T1000 (cell line): ENCODE measurements around the gene ANKRD53.

Experiments used
- DNase-seq: peaks from one replicate; lab custom pipeline; 2025; ENCODE audit warnings: mixed read lengths; lab: John Stamatoyannopoulos, UW

The ANKRD53 gene

DNA sequence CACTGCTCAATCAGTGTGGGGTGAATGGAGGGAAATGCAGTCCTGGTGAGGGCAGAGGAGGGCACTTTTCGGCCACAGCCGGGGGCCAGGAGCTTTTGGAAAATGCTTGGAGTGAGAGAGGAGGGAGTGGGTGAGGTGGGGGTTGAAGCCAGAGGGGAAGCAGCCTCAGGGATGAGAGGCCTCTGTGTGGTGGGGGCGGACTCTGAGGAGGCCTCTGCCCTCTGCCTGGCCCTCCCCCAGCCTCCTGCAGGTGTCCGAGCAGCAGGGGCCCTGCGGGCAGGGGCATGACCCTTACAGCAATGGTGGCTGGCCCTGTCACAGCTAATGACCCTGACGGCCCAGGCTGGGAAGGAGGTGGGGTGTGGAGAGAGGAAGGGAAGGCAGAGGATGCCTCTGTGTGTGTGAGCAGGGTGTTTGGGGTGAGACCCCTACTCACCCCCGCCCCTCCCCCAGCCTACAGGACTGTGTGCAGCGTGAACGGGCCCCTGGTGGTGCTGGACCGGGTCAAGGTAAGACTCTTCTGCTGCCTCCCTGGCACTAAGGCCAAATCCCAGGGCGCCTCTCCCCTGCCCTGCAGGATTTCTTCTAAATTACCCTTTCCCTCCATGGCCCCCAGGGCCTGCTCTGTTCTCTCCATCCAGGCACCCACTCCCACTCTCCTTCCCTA lies 35.1 kb upstream of the ANKRD53 start:
- no peak for DNase-seq

DNA sequence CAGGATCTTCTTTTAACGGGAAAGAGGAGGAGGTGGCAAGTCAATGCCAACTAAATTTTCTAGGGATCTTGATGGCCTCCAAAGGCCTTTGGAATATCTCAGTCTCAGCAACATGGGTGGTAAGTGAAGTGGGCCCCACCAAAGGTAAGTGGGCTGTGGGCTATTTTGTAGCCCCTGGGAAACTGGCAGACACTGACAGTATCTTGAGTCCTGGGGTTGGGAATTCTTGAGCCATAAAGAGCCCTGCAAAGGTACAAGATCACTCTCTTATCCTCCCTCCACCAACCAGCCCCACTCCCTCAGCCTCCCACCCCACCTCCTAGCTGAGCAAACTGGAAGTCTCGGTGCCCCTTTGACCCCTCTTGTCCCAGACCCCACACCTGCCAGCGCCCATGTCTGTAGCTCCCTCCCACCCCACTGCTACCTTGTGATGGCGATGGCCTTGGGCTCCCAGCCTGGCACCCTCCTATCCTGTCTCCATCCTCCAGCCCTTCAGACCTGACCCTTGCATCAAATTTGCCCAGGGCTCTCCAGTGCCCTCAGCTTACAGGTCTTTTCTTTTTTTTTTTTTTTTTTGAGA lies 34.2 kb upstream of the ANKRD53 start:
- DNase-seq: no peak

DNA sequence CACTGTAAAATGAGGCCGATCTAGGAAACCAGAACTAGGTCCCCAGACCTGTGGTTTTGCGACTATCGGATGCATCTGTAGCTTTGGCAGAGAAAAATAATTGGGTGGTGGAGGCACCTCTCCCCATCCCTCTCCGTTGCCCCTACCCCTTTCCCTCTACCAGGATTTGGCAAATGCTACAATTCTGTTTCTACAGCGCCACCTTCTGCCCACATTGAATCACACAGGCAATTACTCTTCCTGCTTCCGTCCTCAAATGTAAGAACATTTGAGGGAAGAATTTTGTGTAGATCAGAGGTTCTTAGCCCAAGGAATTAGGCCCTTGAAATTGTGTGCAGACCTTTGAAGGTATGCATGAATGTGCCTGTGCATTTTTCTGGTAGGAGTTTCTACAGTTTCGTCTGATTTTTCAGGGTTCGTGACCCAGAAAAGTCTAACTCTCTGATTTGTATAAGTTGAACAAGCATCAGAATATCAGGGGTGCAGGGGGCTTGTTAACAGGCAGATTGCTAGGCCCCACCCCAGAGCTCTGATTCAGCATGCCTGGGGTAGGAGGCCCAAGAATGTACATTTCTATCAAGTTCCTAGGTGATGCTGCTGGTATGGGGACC lies 31.5 kb upstream of the ANKRD53 start:
- no peak for DNase-seq

DNA sequence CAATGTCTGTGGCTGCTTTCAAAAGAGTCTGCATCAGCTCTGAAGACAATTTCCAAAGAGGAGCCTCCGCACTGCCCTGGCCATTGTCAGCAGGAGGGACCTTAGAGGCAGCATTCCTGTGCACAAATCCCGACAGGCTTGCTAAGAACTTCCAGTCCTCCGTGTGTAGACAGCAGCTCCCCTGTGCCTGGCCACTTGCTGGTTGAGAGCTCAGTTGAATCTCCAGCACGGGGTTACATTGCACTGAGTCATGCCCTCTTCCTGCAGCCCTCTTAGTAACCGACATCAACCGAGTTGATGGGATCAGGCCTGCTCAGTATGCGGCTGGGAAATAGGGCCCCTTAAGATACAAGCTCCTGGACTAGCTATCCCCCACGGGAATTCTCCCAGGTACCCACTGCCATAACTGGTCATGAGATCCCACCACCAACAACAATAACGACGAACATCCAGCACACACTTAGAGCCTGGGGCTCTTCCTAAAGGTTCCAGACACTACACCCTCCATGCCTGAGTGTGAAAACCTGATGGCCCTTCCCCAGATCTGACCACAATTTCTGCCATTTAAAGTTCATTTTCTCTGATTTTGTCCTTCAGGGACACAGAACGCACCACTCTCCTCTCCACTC lies 30.8 kb upstream of the ANKRD53 start:
- DNase-seq: no peak

DNA sequence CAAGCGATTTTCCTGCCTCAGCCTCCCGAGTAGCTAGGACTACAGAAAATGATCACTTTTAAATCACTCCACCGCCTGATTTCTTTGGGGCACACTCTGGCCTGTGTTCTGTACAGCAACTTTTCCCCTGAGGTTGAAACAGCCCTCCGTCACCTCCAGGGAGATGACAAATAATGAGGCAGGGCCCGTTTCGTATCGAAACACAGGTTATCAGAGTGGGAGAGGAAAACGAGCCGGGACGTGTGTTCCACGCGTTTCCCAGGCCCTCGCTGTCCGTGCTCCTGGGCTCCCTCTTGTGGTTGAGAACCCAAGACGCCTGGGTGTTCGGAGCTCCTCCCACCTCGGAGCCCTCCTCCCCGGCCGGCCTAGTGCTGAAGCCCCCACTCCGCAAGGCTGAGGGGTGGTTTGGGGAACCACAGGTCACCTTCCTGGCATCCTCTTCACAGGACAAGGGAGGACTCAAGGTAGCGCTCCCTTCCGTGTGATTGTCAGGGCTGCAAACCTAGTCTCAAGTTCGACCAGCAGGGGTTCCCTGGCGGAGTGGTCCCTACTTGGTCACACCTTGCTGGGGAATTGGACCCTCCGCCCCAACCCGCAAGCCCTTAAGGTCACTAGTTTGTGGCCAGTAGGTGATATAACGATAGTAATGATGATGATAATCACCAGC lies 30.0 kb upstream of the ANKRD53 start:
- DNase-seq: peak; percentile 33

DNA sequence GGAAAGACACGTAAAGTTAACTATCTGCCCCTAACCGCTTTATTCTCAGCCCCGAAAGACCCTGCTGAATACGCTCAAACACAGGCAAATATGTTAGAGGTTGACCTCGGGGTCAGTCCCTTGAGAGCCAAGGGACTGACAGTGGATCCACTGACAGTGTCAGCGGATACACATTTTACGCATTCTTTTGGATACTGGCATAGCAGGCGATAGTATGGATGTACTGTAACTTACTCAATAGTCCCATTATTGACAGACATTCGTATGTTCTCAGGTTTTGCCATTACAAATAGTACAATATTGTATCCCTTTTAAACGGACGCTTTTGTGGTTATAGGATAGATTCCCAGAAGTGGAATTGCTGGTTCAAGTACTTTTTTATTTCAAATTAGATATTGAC lies 29.3 kb upstream of the ANKRD53 start:
- no peak for DNase-seq

DNA sequence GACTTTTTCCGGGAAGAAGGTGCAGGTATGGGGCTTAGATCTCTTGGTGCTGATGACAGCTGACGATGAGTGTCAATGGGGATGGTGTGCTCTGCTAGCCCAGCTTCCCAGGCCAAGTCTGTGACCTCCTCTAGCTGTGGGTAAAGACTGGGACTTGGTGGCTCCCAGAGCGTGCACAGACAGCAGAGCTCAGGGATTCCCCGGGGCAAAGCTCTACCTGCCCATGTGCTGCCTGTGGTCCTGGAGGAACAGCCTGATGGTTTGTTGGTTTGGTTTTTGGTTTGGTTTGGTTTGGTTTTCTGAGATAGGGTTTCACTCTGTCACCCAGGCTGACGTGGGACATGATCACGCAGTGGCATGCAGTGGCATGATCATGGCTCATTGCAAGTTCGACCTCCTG lies 23.5 kb upstream of the ANKRD53 start:
- DNase-seq: no peak

DNA sequence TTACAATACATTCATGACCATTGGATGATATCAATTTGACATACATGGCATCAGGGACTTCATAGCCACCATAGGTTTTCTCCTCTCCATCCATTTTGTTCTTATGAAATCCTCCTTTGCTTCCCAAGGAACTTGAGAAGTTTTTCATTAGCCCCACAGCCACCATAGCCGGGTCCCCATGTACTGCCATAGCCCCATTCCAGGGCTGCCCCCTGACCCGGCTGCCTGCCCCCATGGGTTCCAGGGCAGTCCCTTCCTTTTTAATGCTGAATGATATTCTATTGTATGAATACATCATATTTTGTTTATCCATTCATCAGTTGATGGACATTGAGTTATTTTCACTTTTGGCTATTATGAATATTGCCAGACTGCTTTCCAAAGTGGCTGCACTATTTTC lies 22.3 kb upstream of the ANKRD53 start:
- no peak for DNase-seq

DNA sequence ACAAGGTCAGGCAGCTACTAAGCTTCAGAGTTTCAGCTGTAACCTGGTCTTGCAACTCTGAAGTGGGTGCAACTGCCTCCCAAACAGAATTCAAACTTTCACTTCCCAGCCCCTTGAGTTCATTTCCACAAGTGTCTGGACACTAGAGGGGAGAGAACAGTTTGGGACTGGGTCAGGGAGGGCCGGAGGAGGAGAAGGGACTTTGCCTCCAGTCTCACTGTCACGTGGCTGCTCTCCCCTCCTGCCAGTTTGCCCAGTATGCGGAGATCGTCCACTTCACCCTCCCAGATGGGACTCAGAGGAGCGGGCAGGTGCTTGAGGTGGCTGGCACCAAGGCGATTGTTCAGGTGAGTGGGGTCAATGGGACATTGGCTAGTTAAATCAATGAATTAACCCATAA lies 20.6 kb upstream of the ANKRD53 start:
- no peak for DNase-seq

DNA sequence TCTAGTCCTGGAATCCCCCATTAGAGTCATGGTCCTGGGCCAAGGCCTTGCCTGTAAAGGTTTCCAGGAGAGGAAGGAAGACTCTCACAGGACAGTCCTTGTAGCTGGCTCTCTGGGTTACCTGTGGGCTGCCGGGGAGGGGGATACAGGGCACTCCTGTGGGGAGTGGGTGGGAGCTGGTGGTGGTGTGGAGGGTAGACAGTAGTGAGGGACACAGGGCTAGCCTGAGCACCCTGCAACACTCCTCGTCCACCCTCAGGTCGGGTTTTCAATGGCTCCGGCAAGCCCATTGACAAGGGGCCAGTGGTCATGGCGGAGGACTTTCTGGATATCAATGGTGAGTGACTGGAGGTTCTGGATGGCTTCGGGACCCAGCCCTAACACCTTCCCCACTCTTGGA lies 19.7 kb upstream of the ANKRD53 start:
- DNase-seq: no peak

DNA sequence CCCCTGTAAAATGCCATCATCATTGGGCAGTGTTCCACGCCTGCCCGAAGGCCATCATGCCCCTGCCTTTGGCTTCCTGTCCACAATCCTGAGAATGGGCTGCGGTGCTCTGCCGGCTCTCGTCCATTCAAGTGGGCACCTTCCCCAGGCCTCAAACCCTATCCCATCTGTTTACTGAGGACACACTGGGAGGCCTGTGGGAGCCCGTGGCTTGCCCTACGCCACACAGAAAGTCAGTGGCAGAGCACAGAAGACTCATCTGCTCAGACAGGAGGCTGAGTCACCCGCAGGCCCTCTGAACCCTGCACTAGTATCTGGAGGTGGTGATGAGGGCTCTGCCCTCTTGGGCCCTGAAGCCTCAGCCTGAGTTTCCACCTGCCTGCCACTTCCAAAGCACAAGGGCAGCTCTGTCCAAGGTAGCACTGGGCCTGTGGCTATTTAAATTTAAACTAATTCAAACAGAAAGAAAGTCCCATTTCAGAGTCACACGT lies 19.1 kb upstream of the ANKRD53 start:
- no peak for DNase-seq

DNA sequence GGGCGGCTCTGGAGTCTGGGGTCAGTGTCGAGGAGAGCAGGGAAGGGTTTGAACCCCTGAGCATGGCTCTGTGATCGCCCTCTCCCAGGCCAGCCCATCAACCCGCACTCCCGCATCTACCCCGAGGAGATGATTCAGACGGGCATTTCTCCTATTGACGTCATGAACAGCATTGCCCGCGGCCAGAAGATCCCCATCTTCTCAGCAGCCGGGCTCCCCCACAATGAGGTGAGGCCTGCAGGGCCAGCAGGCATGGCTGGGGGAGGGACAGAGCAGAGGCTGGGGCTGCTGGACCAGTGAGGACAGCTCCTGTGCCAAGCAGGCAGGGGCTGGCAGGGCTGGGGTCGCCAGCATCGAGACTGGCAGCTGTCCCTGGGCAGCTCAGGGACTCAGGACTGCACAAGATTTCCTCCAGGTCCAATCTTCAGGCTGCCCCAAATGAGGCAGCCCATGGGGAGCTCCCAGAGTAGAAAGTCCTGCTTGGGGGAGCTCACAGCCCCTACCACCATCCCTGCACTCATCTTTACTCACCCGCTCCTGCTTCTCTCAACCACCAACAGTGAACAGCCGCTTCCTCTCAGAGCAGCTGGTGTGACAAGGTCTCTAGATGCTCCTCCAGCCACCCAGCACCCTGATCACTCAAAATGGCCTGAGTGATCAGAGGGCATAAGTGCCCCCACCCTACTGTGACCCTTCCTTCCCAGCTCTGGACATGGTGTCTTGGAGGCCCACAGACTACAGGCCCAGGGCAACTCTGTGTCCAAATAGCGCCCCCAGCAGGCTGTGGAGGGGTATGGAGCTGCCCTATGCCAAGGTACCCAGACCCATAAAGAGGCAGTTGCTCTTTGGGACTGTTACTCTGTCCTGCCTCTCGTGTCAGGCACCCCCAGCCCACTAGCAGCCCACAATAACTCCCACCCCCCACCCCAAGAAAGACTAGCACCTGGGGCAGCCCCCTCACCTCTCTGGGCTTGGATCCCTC lies 18.3 kb upstream of the ANKRD53 start:
- no peak for DNase-seq

DNA sequence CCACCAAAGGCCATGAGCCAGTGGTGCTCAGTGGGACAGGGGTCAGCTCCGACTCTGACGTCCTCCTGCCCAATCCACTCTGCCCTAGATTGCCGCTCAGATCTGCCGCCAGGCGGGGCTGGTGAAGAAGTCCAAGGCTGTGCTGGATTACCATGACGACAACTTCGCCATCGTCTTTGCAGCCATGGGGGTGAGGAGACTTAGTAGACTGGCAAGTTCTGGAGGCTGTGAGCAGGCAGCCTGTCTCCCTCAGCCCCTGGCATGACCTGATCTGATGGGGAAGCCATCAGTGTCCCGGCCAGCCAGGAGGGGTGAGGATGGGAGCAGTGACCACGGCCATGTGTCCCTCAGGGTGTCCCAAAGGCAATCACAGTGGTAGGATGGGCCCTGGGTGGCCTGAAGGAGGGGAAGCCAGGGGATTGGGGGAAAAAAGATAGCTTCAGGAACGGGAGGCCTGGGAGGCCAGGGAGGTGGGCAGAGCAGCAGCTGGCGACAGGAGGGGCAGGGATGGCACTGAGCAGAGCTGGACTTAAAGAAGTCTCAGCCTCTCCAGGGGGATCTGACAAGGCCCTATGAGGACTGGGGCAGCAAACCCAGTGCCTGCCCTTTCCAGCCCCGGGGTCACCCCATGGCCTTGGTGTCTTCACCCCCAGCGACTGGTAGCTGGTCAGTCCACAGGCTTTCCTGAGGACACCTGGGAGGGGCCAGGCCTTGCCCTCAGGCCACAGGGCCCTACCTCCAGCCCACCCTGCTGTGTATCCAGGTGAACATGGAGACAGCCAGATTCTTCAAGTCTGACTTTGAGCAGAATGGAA lies 17.4 kb upstream of the ANKRD53 start:
- DNase-seq: no peak

DNA sequence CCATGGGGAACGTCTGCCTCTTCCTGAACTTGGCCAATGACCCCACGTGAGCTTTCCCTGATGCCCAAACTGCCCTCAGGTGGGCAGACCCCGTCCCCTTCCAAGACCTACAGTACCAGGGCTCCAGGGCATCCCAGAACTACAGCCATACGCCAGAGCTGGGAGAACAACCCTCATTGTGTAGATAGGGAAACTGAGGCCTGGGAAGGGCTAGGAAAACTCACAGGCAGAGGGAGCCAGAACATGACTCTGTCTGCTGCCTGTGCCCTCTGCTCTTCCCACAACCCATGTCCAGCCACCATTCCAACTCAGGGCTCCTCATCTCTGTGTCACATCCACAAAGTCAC lies 16.8 kb upstream of the ANKRD53 start:
- DNase-seq: no peak

DNA sequence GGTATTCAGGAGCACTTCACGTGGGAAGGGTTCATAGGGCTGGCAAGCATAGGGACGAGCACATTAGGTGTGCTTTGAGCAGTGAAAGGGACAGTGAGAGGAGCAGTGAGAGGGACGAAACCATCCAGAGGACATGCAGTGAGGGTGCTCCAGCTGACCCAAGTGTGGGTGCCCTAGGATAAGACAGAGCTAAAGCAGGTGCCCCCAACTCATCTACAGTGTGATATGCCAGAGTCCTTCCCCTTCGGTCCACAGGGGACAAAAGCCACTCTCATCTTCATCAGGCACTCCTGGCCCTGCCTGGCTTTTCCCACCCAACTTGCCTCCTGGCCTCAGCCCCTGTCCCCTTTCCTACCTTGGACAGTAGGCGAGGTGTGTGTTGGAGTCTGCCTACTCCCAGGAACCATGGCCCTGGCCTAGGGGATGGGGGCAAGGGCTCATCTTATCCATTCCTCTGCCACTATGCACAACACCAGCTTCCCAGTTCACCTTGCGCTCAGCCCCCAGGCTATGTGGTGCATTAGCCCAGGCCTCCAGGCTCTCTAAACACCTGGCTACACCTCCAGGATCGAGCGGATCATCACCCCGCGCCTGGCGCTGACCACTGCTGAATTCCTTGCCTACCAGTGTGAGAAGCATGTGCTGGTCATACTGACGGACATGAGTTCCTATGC lies 16.1 kb upstream of the ANKRD53 start:
- no peak for DNase-seq

DNA sequence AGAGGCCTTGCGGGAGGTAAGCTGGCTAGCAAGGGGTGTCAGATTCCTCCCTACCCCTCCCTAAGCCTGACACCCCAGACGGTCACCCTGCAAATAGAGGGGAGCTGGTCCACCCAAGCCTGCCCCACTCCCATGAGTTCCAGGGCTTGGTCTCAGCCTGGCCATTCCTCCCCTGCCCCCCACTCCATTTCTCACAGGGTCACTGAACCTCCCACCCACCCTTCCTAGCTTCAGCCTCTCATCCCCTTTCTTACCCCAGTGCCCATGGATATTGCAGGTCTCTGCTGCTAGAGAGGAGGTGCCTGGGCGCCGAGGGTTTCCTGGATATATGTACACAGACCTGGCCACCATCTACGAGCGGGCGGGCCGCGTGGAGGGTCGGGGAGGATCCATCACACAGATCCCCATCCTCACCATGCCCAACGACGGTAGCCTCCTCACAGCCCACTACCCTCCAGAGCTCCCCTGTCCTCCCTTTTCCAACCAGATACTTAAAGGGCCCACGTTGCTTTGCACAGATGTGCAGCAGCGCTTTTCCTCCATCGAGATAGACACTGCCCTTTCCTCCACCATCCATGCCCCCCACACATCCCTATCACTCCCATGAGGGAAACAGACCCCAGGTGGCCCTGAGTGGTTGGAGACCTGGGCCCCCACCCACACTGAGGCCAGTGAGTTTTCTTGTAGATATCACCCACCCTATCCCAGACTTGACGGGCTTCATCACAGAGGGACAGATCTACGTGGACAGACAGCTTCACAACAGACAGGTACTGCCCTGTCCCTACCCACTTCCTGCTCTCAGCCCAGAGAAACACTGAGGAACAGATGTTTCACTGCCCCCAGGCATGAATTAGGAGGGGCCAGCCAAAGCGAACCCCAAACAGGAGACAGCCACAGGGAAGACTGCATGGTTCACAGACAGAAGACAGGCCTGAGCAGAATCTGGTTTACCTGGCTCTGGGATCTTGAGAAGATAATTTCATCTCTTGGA lies 15.2 kb upstream of the ANKRD53 start:
- DNase-seq: no peak

DNA sequence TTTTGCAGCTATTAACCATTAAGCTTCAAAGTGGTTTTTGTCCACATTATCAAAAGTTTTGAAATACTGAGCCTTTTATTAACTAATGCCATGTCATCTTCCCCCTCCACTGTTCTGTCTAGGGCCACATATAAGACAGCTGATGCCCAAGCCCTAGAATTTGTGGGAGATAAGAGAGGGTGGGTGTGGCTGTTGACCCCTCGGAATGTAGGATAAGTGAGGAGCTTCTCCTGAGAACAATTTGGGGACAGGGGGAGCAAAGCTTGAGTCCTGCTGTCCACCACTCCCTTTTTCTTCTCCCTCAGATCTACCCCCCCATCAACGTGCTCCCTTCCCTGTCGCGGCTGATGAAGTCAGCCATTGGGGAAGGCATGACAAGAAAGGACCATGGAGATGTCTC lies 14.3 kb upstream of the ANKRD53 start:
- DNase-seq: no peak

DNA sequence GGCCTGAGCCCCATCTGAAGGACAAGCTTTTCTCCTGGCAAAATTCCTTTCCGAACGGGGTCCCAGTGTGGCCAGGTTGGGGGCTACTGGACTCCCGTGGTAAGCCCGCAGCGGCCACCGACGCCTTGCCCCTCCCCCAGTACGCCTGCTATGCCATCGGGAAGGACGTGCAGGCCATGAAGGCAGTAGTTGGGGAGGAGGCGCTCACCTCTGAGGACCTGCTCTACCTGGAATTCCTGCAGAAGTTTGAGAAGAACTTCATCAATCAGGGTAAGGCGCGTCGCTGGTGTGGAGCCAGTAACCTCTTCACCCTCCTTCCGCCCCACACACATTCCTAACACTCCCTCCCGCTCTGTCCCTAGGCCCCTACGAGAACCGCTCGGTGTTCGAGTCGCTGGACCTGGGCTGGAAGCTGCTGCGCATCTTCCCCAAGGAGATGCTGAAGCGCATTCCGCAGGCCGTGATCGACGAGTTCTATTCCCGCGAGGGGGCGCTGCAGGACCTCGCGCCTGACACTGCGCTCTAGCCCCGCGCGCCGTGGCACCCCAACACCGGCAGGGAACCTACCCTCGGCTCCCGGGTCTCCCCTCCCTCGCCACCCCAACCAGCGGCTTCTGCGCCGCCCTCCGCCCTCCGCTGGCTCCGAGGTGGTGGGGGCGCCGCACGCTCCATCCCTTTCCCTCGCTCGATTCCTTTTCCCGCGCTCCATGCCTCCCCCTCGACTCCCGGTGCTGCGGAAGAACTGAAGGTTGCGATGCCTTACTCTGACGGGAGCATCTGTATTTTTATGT lies 13.6 kb upstream of the ANKRD53 start:
- no peak for DNase-seq
